HCT116 (cell line): ENCODE data around the gene TRDN. TPM values are rescaled to one million over a fixed set of nuclear protein-coding genes. Genes with fewer than 3 reads are reported as not detected.

ENCODE experiments used
- ATAC-seq: fragments of 200-7000 bp; cut with Tn5 transposase; 2 replicates; pipeline ENCODE4 v1.9.1; 2020; ENCODE audit warnings: mild to moderate bottlenecking, moderate library complexity
- BruUV-seq: library from RNA; stranded (reverse); fragments of 400-500 nt; replicated peaks from 2 replicates; lab custom pipeline; 2021; lab: Mats Ljungman, UMichigan
- CTCF ChIA-PET: fragments of 300-600 bp; sonication (Branson Sonifier 250); formaldehyde crosslinking; loops from one replicate; lab custom pipeline; 2021; ENCODE audit warnings: antibody characterized with exemption; lab: Charles Lee
- POLR2A ChIA-PET: fragments of 300-600, 350-600 bp; sonication (Branson Sonifier 250); formaldehyde crosslinking; loops from one replicate; lab custom pipeline; 2021; ENCODE audit warnings: antibody characterized with exemption; lab: Charles Lee
- RAD21 ChIA-PET, 2 experiments: fragments of 300-600 bp; sonication (Branson Sonifier 250); formaldehyde crosslinking; loops; one replicate each; lab custom pipeline; 2023; ENCODE audit warnings: low total read pairs in 2 of 2; ENCODE audit not compliant: uncharacterized antibody in 2 of 2, unreplicated experiment in 2 of 2, low non-redundant PET in 1 of 2; lab: Charles Lee
- DNase-seq: peaks from one replicate; pipeline ENCODE4 v3.0.0-alpha.2; 2010; ENCODE audit warnings: low read depth, low spot score
- H2AFZ ChIP-seq: fragments of 200-600 bp; shearing (Covaris generic), sonication (generic); 2 replicates; pipeline ENCODE4 v1.6.1; 2017; ENCODE audit warnings: low read depth, mixed run types, mixed read lengths, antibody characterized with exemption, low read length; ENCODE audit not compliant: poor library complexity, severe bottlenecking
- H3K27ac ChIP-seq: 2 replicates; pipeline ENCODE4 v1.5.1; 2012; ENCODE audit warnings: low read depth, low read length
- H3K27me3 ChIP-seq: fragments of 200-600 bp; sonication (generic); 2 replicates; pipeline ENCODE4 v1.6.1; 2016; ENCODE audit warnings: mixed run types, low read length, mixed read lengths; ENCODE audit not compliant: insufficient read depth
- H3K36me3 ChIP-seq, 2 experiments: fragments of 200-500 bp in 1 of 2; fragments of 200-600 bp in 1 of 2; sonication (Bioruptor generic) in 1 of 2; sonication (generic) in 1 of 2; 2 replicates each; pipeline versions ENCODE4 v1.5.1 to v1.6.1; 2014 to 2016; ENCODE audit warnings: low read length in 2 of 2, inconsistent platforms in 1 of 2, mixed read lengths in 1 of 2, mixed run types in 1 of 2; ENCODE audit not compliant: insufficient read depth in 2 of 2, control insufficient read depth in 1 of 2
- H3K4me1 ChIP-seq, 2 experiments: fragments of 200-600 bp in 1 of 2; sonication (generic) in 1 of 2; 2 replicates each; pipeline versions ENCODE4 v1.5.1 to v1.6.1; 2012 to 2017; ENCODE audit warnings: low read length in 2 of 2, inconsistent platforms in 1 of 2, mild to moderate bottlenecking in 1 of 2, mixed read lengths in 1 of 2, mixed run types in 1 of 2, moderate library complexity in 1 of 2; ENCODE audit not compliant: insufficient read depth in 2 of 2, control insufficient read depth in 1 of 2
- H3K4me2 ChIP-seq: fragments of 200-600 bp; sonication (generic); 2 replicates; pipeline ENCODE4 v1.6.1; 2017; ENCODE audit warnings: mixed run types, low read length, mixed read lengths
- H3K4me3 ChIP-seq, 2 experiments: fragments of 200-600 bp in 1 of 2; sonication (generic) in 1 of 2; replicated peaks in 1 of 2; 2 replicates each; pipeline ENCODE4 v1.5.1; 2011 to 2016; ENCODE audit warnings: low read length in 2 of 2, control low read depth in 1 of 2, low read depth in 1 of 2, mild to moderate bottlenecking in 1 of 2, mixed read lengths in 1 of 2, mixed run types in 1 of 2
- H3K79me2 ChIP-seq: fragments of 200-600 bp; sonication (generic); 2 replicates; pipeline ENCODE4 v1.6.1; 2017; ENCODE audit warnings: mild to moderate bottlenecking, mixed run types, low read length, moderate library complexity, mixed read lengths; ENCODE audit not compliant: insufficient read depth
- H3K9ac ChIP-seq: fragments of 200-600 bp; sonication (generic); 2 replicates; pipeline ENCODE4 v1.6.1; 2016; ENCODE audit warnings: low read length, mixed read lengths
- H3K9me2 ChIP-seq: fragments of 200-600 bp; sonication (generic), shearing (Covaris generic); 2 replicates; pipeline ENCODE4 v1.6.1; 2017; ENCODE audit warnings: mixed run types, mild to moderate bottlenecking, moderate library complexity; ENCODE audit not compliant: insufficient read depth
- H3K9me3 ChIP-seq, 2 experiments: fragments of 200-500 bp in 1 of 2; fragments of 200-600 bp in 1 of 2; sonication (Bioruptor generic) in 1 of 2; sonication (generic) in 1 of 2; 2 replicates each; pipeline ENCODE4 v1.6.1; 2014 to 2017; ENCODE audit warnings: low read length in 2 of 2, mixed read lengths in 2 of 2, inconsistent platforms in 1 of 2, low read depth in 1 of 2, mild to moderate bottlenecking in 1 of 2, mixed run types in 1 of 2, moderate library complexity in 1 of 2; ENCODE audit not compliant: control insufficient read depth in 1 of 2, insufficient read depth in 1 of 2
- H4K20me1 ChIP-seq: fragments of 200-600 bp; sonication (generic), shearing (Covaris generic); 2 replicates; pipeline ENCODE4 v1.6.1; 2017; ENCODE audit warnings: mixed run types, mild to moderate bottlenecking, moderate library complexity; ENCODE audit not compliant: insufficient read depth
- CBX3 ChIP-seq: IDR thresholded peaks from 2 replicates; pipeline ENCODE4 v1.6.1; 2012; ENCODE audit warnings: low read depth
- CEBPB ChIP-seq: IDR thresholded peaks from 2 replicates; pipeline ENCODE4 v1.6.1; 2012; ENCODE audit warnings: low read depth
- EGR1 ChIP-seq: IDR thresholded peaks from 2 replicates; pipeline ENCODE4 v1.6.1; 2012; ENCODE audit warnings: low read depth
- ELF1 ChIP-seq: IDR thresholded peaks from 2 replicates; pipeline ENCODE4 v1.6.1; 2012; ENCODE audit warnings: low read depth, borderline replicate concordance
- EZH2 ChIP-seq: fragments of 200-600 bp; sonication (generic); IDR thresholded peaks from 2 replicates; pipeline ENCODE4 v1.6.1; 2017; ENCODE audit warnings: antibody characterized with exemption, mixed run types
- EZH2phosphoT487 ChIP-seq: fragments of 200-600 bp; IDR thresholded peaks from 2 replicates; pipeline ENCODE4 v1.6.1; 2018; ENCODE audit warnings: antibody characterized with exemption, borderline replicate concordance
- FOSL1 ChIP-seq: IDR thresholded peaks from 2 replicates; pipeline ENCODE4 v1.6.1; 2012; ENCODE audit warnings: low read depth
- JUND ChIP-seq: IDR thresholded peaks from 2 replicates; pipeline ENCODE4 v1.6.1; 2012
- POLR2A ChIP-seq: IDR thresholded peaks from 2 replicates; pipeline ENCODE4 v1.7.0; 2011; ENCODE audit warnings: borderline replicate concordance; ENCODE audit not compliant: insufficient read depth, insufficient read length; ENCODE audit errors: extremely low read depth
- SIN3A ChIP-seq: IDR thresholded peaks from 2 replicates; pipeline ENCODE4 v1.6.1; 2012; ENCODE audit warnings: low read depth
- SP1 ChIP-seq: IDR thresholded peaks from 2 replicates; pipeline ENCODE4 v1.6.1; 2012; ENCODE audit warnings: low read depth
- SRF ChIP-seq: IDR thresholded peaks from 2 replicates; pipeline ENCODE4 v1.6.1; 2012; ENCODE audit warnings: low read depth
- TCF7L2 ChIP-seq: IDR thresholded peaks from 2 replicates; pipeline ENCODE4 v1.7.0; 2011; ENCODE audit warnings: borderline replicate concordance, inconsistent platforms; ENCODE audit not compliant: insufficient read depth, insufficient read length; ENCODE audit errors: extremely low read depth
- YY1 ChIP-seq: IDR thresholded peaks from 2 replicates; pipeline ENCODE4 v1.6.1; 2011; ENCODE audit warnings: low read length, low read depth, moderate library complexity, mild to moderate bottlenecking; ENCODE audit not compliant: insufficient replicate concordance; ENCODE audit errors: extremely low read depth
- ZBTB33 ChIP-seq: IDR thresholded peaks from 2 replicates; pipeline ENCODE4 v1.6.1; 2011; ENCODE audit warnings: mild to moderate bottlenecking, low read length, moderate library complexity; ENCODE audit not compliant: insufficient replicate concordance; ENCODE audit errors: extremely low read depth
- ZFX ChIP-seq: fragments of 450-650 bp; IDR thresholded peaks from 2 replicates; pipeline ENCODE4 v1.6.1; 2017
- intact Hi-C: fragments of 100-400 bp; cut with micrococcal nuclease; formaldehyde crosslinking; loops from 2 replicates; pipeline ENCODE4 v1.10.0; 2022
- total RNA-seq: library from RNA; stranded (reverse); gene quantifications from one replicate; pipeline ENCODE4 v1.2.1, GENCODE V29; 2021; ENCODE audit not compliant: unreplicated experiment
- TF ChIP-seq, protein P1 (sequence below): IDR thresholded peaks from 2 replicates; pipeline ENCODE4 v1.6.1; 2012
- TF ChIP-seq, protein P2 (sequence below): IDR thresholded peaks from 2 replicates; pipeline ENCODE4 v1.6.1; 2012; ENCODE audit warnings: low read depth

The TRDN gene
- total RNA-seq, 1 experiment from 2014 or later, result not detected

GRCh38 chr6:123458218-123458617 lies 178.5 kb downstream of the TRDN start:
- intact Hi-C loops, result no loop called here
- no peak overlapping the region for H3K4me3 ChIP-seq
- no peak overlapping the region for H3K4me2 ChIP-seq
- H3K27me3 ChIP-seq, result peaks cover 3% of the 10 kb centered on the region; the same call in 1 of the 2 replicates
- H3K36me3 ChIP-seq, result no peaks in the 10 kb centered on the region
- no peak for DNase-seq
- H3K79me2 ChIP-seq, result no peaks in the 10 kb centered on the region
- CTCF ChIA-PET, result no interaction called here
- H3K9me2 ChIP-seq, result no peaks in the 10 kb centered on the region
- POLR2A ChIA-PET, result no interaction called here
- H3K9me3 ChIP-seq, result no peaks in the 10 kb centered on the region
- no peak overlapping the region for H3K27ac ChIP-seq
- H3K4me1 ChIP-seq, result no peaks in the 10 kb centered on the region
- no TSS peak for BruUV-seq
- TF ChIP-seq EZH2, result no peak
- TF ChIP-seq EZH2phosphoT487, result no peak
- TF ChIP-seq ZBTB33, result no peak
- TF ChIP-seq YY1, result no peak
- TF ChIP-seq, protein P1, sequence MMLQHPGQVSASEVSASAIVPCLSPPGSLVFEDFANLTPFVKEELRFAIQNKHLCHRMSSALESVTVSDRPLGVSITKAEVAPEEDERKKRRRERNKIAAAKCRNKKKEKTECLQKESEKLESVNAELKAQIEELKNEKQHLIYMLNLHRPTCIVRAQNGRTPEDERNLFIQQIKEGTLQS, result no peak
- no peak for TF ChIP-seq POLR2A
- TF ChIP-seq SRF, result no peak
- no peak for TF ChIP-seq SP1
- TF ChIP-seq JUND, result no peak
- no peak for TF ChIP-seq FOSL1
- no peak for TF ChIP-seq ZFX
- TF ChIP-seq SIN3A, result no peak
- TF ChIP-seq, protein P2, sequence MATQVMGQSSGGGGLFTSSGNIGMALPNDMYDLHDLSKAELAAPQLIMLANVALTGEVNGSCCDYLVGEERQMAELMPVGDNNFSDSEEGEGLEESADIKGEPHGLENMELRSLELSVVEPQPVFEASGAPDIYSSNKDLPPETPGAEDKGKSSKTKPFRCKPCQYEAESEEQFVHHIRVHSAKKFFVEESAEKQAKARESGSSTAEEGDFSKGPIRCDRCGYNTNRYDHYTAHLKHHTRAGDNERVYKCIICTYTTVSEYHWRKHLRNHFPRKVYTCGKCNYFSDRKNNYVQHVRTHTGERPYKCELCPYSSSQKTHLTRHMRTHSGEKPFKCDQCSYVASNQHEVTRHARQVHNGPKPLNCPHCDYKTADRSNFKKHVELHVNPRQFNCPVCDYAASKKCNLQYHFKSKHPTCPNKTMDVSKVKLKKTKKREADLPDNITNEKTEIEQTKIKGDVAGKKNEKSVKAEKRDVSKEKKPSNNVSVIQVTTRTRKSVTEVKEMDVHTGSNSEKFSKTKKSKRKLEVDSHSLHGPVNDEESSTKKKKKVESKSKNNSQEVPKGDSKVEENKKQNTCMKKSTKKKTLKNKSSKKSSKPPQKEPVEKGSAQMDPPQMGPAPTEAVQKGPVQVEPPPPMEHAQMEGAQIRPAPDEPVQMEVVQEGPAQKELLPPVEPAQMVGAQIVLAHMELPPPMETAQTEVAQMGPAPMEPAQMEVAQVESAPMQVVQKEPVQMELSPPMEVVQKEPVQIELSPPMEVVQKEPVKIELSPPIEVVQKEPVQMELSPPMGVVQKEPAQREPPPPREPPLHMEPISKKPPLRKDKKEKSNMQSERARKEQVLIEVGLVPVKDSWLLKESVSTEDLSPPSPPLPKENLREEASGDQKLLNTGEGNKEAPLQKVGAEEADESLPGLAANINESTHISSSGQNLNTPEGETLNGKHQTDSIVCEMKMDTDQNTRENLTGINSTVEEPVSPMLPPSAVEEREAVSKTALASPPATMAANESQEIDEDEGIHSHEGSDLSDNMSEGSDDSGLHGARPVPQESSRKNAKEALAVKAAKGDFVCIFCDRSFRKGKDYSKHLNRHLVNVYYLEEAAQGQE, result no peak
- TF ChIP-seq CBX3, result no peak
- no peak for TF ChIP-seq ELF1
- no peak for TF ChIP-seq CEBPB
- TF ChIP-seq TCF7L2, result no peak
- no peak for TF ChIP-seq EGR1
- H3K9ac ChIP-seq, result no peak overlapping the region
- RAD21 ChIA-PET, result no interaction called here
- no peak overlapping the region for H2AFZ ChIP-seq
- no peaks in the 10 kb centered on the region for H4K20me1 ChIP-seq
- ATAC-seq, result no peak
